Endothelial cell of umbilical vein (primary cell): ENCODE data around the gene LIX1. TPM values are rescaled to one million over a fixed set of nuclear protein-coding genes. Genes with fewer than 3 reads are reported as not detected.

ENCODE experiments used
- BruUV-seq: library from RNA; stranded (reverse); fragments of 400-500 nt; replicated peaks from 2 replicates; lab custom pipeline; 2021; lab: Mats Ljungman, UMichigan
- CTCF ChIA-PET: fragments of 300-600, 350-600 bp; sonication (Branson Sonifier 250); formaldehyde crosslinking; loops from one replicate; lab custom pipeline; 2021; ENCODE audit warnings: antibody characterized with exemption, inconsistent platforms; lab: Charles Lee
- POLR2A ChIA-PET: fragments of 300-600, 350-600 bp; sonication (Branson Sonifier 250); formaldehyde crosslinking; loops from one replicate; lab custom pipeline; 2021; ENCODE audit warnings: antibody characterized with exemption, inconsistent platforms; lab: Charles Lee
- DNase-seq: peaks from one replicate; pipeline ENCODE4 v3.0.0-alpha.2; 2011; ENCODE audit warnings: low read depth, low spot score
- FAIRE-seq: peaks from 2 replicates; lab custom pipeline; 2011; peaks lifted over from hg19 to GRCh38; lab: Jason Lieb, UNC
- H2AFZ ChIP-seq: 2 replicates; pipeline ENCODE4 v1.6.0; 2012; ENCODE audit warnings: low read depth, low read length, control low read depth, inconsistent platforms
- H3K27ac ChIP-seq: 2 replicates; pipeline ENCODE4 v1.5.1; 2011; ENCODE audit warnings: low read depth, mild to moderate bottlenecking, control low read depth, low read length, moderate library complexity; ENCODE audit not compliant: insufficient read depth
- H3K27me3 ChIP-seq, 2 experiments: 2 replicates each; pipeline versions ENCODE4 v1.6.0 to v1.6.1; 2011; ENCODE audit warnings: low read length in 2 of 2, mixed read lengths in 1 of 2; ENCODE audit not compliant: control insufficient read depth in 2 of 2, insufficient read depth in 2 of 2
- H3K36me3 ChIP-seq, 2 experiments: 2 replicates in 1 of 2; 3 replicates in 1 of 2; pipeline ENCODE4 v1.5.1; 2011; ENCODE audit warnings: low read length in 2 of 2, mild to moderate bottlenecking in 1 of 2, moderate library complexity in 1 of 2; ENCODE audit not compliant: control insufficient read depth in 2 of 2, insufficient read depth in 2 of 2; ENCODE audit errors: extremely low read depth in 1 of 2
- H3K4me1 ChIP-seq: 3 replicates; pipeline ENCODE4 v1.5.1; 2011; ENCODE audit warnings: mild to moderate bottlenecking, low read length; ENCODE audit not compliant: control insufficient read depth, insufficient read depth; ENCODE audit errors: extremely low read depth
- H3K4me2 ChIP-seq: 2 replicates; pipeline ENCODE4 v1.6.1; 2011; ENCODE audit warnings: low read length, control low read depth, mixed read lengths; ENCODE audit not compliant: insufficient read depth
- H3K4me3 ChIP-seq, 3 experiments: fragments of 200-600 bp in 1 of 3; sonication (generic), shearing (Covaris generic) in 1 of 3; replicated peaks in 1 of 3; 2 replicates each; pipeline ENCODE4 v1.5.1; 2011 to 2016; ENCODE audit warnings: control low read depth in 3 of 3, low read length in 3 of 3, mild to moderate bottlenecking in 2 of 3, inconsistent platforms in 1 of 3, low read depth in 1 of 3, moderate library complexity in 1 of 3; ENCODE audit not compliant: insufficient read depth in 1 of 3
- H3K79me2 ChIP-seq: 2 replicates; pipeline ENCODE4 v1.6.0; 2012; ENCODE audit warnings: low read length, inconsistent platforms; ENCODE audit not compliant: control insufficient read depth, insufficient read depth
- H3K9ac ChIP-seq: replicated peaks from 2 replicates; pipeline ENCODE3; 2011; ENCODE audit warnings: low read length, control low read depth; ENCODE audit not compliant: insufficient read depth; ENCODE audit errors: extremely low read depth
- H3K9me1 ChIP-seq: replicated peaks from 3 replicates; pipeline ENCODE4 v1.6.0; 2011; ENCODE audit warnings: mild to moderate bottlenecking, low read length; ENCODE audit not compliant: control insufficient read depth, insufficient read depth; ENCODE audit errors: extremely low read depth
- H3K9me3 ChIP-seq: replicated peaks from 2 replicates; pipeline ENCODE4 v1.5.1; 2012; ENCODE audit warnings: low read length, inconsistent platforms; ENCODE audit not compliant: control insufficient read depth, insufficient read depth
- H4K20me1 ChIP-seq: replicated peaks from 2 replicates; pipeline ENCODE3; 2011; ENCODE audit warnings: mild to moderate bottlenecking, low read length; ENCODE audit not compliant: control insufficient read depth, insufficient read depth; ENCODE audit errors: extremely low read depth
- EZH2 ChIP-seq: IDR thresholded peaks from 2 replicates; pipeline ENCODE4 v1.6.1; 2012; ENCODE audit warnings: borderline replicate concordance, low read depth, mild to moderate bottlenecking, moderate library complexity, low read length, inconsistent platforms; ENCODE audit not compliant: severe bottlenecking
- FOS ChIP-seq: IDR thresholded peaks from 2 replicates; pipeline ENCODE4 v1.6.1; 2011; ENCODE audit warnings: mild to moderate bottlenecking, low read length, moderate library complexity, borderline replicate concordance; ENCODE audit not compliant: insufficient read depth
- GATA2 ChIP-seq: IDR thresholded peaks from 2 replicates; pipeline ENCODE4 v1.7.0; 2011; ENCODE audit warnings: low read depth, mild to moderate bottlenecking, moderate library complexity, mixed read lengths, low read length; ENCODE audit not compliant: insufficient read length, insufficient read depth
- JUN ChIP-seq: IDR thresholded peaks from 2 replicates; pipeline ENCODE4 v1.6.1; 2011; ENCODE audit warnings: borderline replicate concordance, low read depth; ENCODE audit not compliant: insufficient read length, insufficient read depth
- POLR2A ChIP-seq: IDR thresholded peaks from 2 replicates; pipeline ENCODE4 v1.6.1; 2012; ENCODE audit warnings: low read depth, mild to moderate bottlenecking, control low read depth, low read length
- POLR2AphosphoS5 ChIP-seq: IDR thresholded peaks from 2 replicates; pipeline ENCODE4 v1.6.1; 2012; ENCODE audit warnings: low read depth, mild to moderate bottlenecking, control low read depth, low read length, moderate library complexity; ENCODE audit not compliant: insufficient read depth
- dilution Hi-C: fragments of 300-500 bp; cut with MboI; formaldehyde crosslinking; loops from one replicate; pipeline ENCODE4 v1.15.0; 2019; ENCODE audit warnings: low sequenced_read_pairs; ENCODE audit not compliant: extremely low pct_ligation_motif_present
- intact Hi-C: fragments of 100-400 bp; cut with micrococcal nuclease; formaldehyde crosslinking; loops from one replicate; pipeline ENCODE4 v1.10.0; 2022
- polyA plus RNA-seq, 4 experiments: library from polyadenylated mRNA; depleted of rRNA in 3 of 4; stranded (reverse) in 3 of 4; unstranded in 1 of 4; fragments of >200 nt; gene quantifications; 2 replicates each; pipeline versions ENCODE4 v1.2.1 to v1.2.3, GENCODE V29; 2011 to 2012; ENCODE audit warnings: missing spikeins in 1 of 4
- total RNA-seq: library from RNA; stranded (reverse); gene quantifications from 2 replicates; pipeline ENCODE4 v1.2.3, GENCODE V29; 2021
- TF ChIP-seq, protein P1 (sequence below), 2 donors: IDR thresholded peaks; 1 replicate in 1 of 2; 2 replicates in 1 of 2; pipeline ENCODE4 v1.5.1; 2011; ENCODE audit warnings: low read length in 2 of 2, mild to moderate bottlenecking in 2 of 2, moderate library complexity in 2 of 2, control low read depth in 1 of 2, inconsistent platforms in 1 of 2, low read depth in 1 of 2; ENCODE audit not compliant: insufficient read depth in 1 of 2; ENCODE audit errors: extremely low read depth in 1 of 2
- TF ChIP-seq, protein P2 (sequence below): IDR thresholded peaks from 2 replicates; pipeline ENCODE4 v1.6.1; 2011; ENCODE audit not compliant: insufficient read depth, insufficient read length

Gene LIX1
- total and polyA plus RNA-seq, 2 donors (not counting 3 experiments of a cell fraction or from before 2014, with no cell fraction given) = not detected

DNA sequence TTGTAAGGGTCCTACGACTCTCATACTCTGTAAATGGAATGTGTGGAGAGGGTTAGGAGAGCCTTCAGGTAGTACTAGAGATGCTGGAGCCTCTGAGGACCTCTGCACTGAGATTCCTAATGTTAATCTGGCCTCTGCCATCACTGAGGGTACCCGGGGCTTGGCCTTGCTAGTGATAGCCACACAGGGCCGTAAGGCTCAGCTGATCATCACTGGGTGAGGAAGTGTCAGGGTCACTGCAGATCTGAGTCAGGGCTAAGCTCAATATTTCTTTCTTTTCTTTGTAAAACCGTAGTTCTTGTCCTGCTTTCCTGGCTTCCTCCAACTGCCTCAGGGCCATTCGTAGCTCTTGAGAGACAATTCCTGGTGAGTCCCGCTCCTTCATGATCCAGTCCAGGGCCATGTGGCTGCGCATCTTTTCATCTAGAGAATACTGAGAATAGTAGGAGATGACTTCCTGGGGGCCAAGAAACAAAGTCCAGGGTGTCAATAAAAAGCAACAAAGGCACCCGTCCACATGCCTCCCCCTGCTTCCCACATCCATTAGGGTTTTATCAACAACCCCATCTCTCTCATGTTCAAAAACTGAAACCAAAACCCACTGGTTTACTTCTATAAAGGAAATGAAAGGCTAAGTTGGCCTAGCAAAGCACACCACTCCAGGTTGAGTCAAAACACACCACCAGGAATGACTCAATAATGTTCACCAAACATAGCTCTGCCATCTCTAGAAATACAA, 47.7 kb downstream of the LIX1 start:
- H3K9ac ChIP-seq = no peak overlapping the region
- H3K27me3 ChIP-seq = peaks cover 17 to 19% of the 10 kb centered on the region in 2 experiments
- FAIRE-seq = no peak
- dilution Hi-C loops = no loop called here
- H3K4me2 ChIP-seq = no peak overlapping the region
- H2AFZ ChIP-seq = no peak overlapping the region
- H4K20me1 ChIP-seq = no peaks in the 10 kb centered on the region
- no peaks in the 10 kb centered on the region for H3K9me3 ChIP-seq
- no peak for DNase-seq
- intact Hi-C loops = no loop called here
- no peak for TF ChIP-seq FOS
- TF ChIP-seq JUN = no peak
- TF ChIP-seq POLR2AphosphoS5 = no peak
- TF ChIP-seq, protein P1, sequence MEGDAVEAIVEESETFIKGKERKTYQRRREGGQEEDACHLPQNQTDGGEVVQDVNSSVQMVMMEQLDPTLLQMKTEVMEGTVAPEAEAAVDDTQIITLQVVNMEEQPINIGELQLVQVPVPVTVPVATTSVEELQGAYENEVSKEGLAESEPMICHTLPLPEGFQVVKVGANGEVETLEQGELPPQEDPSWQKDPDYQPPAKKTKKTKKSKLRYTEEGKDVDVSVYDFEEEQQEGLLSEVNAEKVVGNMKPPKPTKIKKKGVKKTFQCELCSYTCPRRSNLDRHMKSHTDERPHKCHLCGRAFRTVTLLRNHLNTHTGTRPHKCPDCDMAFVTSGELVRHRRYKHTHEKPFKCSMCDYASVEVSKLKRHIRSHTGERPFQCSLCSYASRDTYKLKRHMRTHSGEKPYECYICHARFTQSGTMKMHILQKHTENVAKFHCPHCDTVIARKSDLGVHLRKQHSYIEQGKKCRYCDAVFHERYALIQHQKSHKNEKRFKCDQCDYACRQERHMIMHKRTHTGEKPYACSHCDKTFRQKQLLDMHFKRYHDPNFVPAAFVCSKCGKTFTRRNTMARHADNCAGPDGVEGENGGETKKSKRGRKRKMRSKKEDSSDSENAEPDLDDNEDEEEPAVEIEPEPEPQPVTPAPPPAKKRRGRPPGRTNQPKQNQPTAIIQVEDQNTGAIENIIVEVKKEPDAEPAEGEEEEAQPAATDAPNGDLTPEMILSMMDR (IDR thresholded peaks at IDR 0.05; ENCODE audit: extremely low read depth in 1 of 2, insufficient read depth in 1 of 2, low read depth in 1 of 2, low read length in 2 of 2) = no peak
- no peak for TF ChIP-seq GATA2
- TF ChIP-seq EZH2 = no peak
- TF ChIP-seq, protein P2, sequence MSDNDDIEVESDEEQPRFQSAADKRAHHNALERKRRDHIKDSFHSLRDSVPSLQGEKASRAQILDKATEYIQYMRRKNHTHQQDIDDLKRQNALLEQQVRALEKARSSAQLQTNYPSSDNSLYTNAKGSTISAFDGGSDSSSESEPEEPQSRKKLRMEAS = no peak
- no peak for TF ChIP-seq POLR2A
- BruUV-seq = no TSS peak
- no peaks in the 10 kb centered on the region for H3K9me1 ChIP-seq
- H3K4me3 ChIP-seq = no peak overlapping the region
- no peak overlapping the region for H3K27ac ChIP-seq
- H3K36me3 ChIP-seq = no peaks in the 10 kb centered on the region
- ChIA-PET POLR2A (no interaction called here), CTCF (interaction anchor here (1.1 kb wide), 1 partner anchor 98 kb away, joined by 4 read pairs; no protein-coding TSS in a partner anchor)
- H3K79me2 ChIP-seq = no peaks in the 10 kb centered on the region
- H3K4me1 ChIP-seq = no peaks in the 10 kb centered on the region
